ENCODE data around the gene PRR18. TPM values are rescaled to one million over a fixed set of nuclear protein-coding genes. Genes with fewer than 3 reads are reported as not detected.

Gene PRR18
- total and polyA plus RNA-seq, 2 of the 13 experiments (the other 11 are each of a cell fraction or from before 2014, with no cell fraction given): 0.04 TPM

- BruUV-seq (replicated peaks): no TSS peak
- TF ChIP-seq RFXANK (CRISPR knock-in tag; IDR thresholded peaks at IDR 0.05) (no peak), ZBTB10 (CRISPR knock-in tag; IDR thresholded peaks at IDR 0.05; ENCODE audit: borderline replicate concordance) (no peak), MNT (IDR thresholded peaks at IDR 0.05) (peak; percentile 77), MAZ (IDR thresholded peaks at IDR 0.05; ENCODE audit: borderline replicate concordance, low read depth, low read length) (no peak), MAZ (CRISPR knock-in tag; IDR thresholded peaks at IDR 0.05; ENCODE audit: low read depth) (no peak), TGIF2 (CRISPR knock-in tag; IDR thresholded peaks at IDR 0.05) (no peak), SIX1 (CRISPR knock-in tag; IDR thresholded peaks at IDR 0.05; ENCODE audit: borderline replicate concordance) (no peak), RAD51 (IDR thresholded peaks at IDR 0.05; ENCODE audit: borderline replicate concordance) (0 out of 2 replicates have a peak, but pooled peaks have one; percentile 14), CEBPB (IDR thresholded peaks at IDR 0.05; ENCODE audit: borderline replicate concordance, low read depth, low read length) (0 out of 2 replicates have a peak, but pooled peaks have one; percentile 36), NBN (conservative IDR thresholded peaks at IDR 0.05) (peak; percentile 66; the same call in 1 of the 2 replicates), TAF1 (CRISPR knock-in tag; IDR thresholded peaks at IDR 0.05) (no peak), NR2F6 (IDR thresholded peaks at IDR 0.05) (no peak), NR2F6 (CRISPR knock-in tag; IDR thresholded peaks at IDR 0.05) (no peak), ETV5 (CRISPR knock-in tag; IDR thresholded peaks at IDR 0.05; ENCODE audit: borderline replicate concordance) (no peak), ZNF260 (CRISPR knock-in tag; IDR thresholded peaks at IDR 0.05; ENCODE audit: borderline replicate concordance, low read depth) (no peak), MAFF (IDR thresholded peaks at IDR 0.05; ENCODE audit: low read depth, low read length) (no peak), FOXK2 (IDR thresholded peaks at IDR 0.05) (0 out of 2 replicates have a peak, but pooled peaks have one; percentile 2), SP1 (IDR thresholded peaks at IDR 0.05) (no peak), SP1 (CRISPR knock-in tag; IDR thresholded peaks at IDR 0.05) (no peak), FLYWCH1 (CRISPR knock-in tag; IDR thresholded peaks at IDR 0.05) (no peak), NFIC (IDR thresholded peaks at IDR 0.05; ENCODE audit: low read length) (no peak), RFX3 (CRISPR knock-in tag; IDR thresholded peaks at IDR 0.05) (no peak), HDAC1 (CRISPR knock-in tag; IDR thresholded peaks at IDR 0.05) (no peak), RARA (CRISPR knock-in tag; IDR thresholded peaks at IDR 0.05) (no peak)
Observed at GRCh38 chr6:166278579-166279392, 29.4 kb downstream of the PRR18 start.

More at GRCh38 chr6:166278579-166279392, 29.4 kb downstream of the PRR18 start:
- H3K27me3 ChIP-seq (ENCODE audit: control insufficient read depth in 1 of 2, insufficient read depth in 2 of 2, low read length in 2 of 2): peaks cover 2 to 39% of the 10 kb centered on the region in 2 experiments; a peak in 4 of 5 replicates
- 44% methylated on average over 8 of the region's 8 CpGs for WGBS (ENCODE audit: low lambda C conversion rate)
- DNase-seq (ENCODE audit: low spot score) (no peak), ATAC-seq (no peak), FAIRE-seq (peak; percentile 72)
- intact Hi-C loops (cut with micrococcal nuclease; ENCODE audit: unreplicated experiment) (loop anchor here (5.0 to 10.0 kb wide), 3 partner anchors 104 to 314 kb away; partner anchors contain the start of gene MPC1), in situ Hi-C loops (cut with HindIII; ENCODE audit: extremely low pct_ligation_motif_present, low pct_unique_long_range_greater_than_20kb) (loop anchor here (5.0 kb wide), 1 partner anchor 124 kb away; no protein-coding TSS in a partner anchor)
- CTCF ChIA-PET (ENCODE audit: low intra/inter-chr PET ratio, low total read pairs): no interaction called here
- H3K79me2 ChIP-seq (ENCODE audit: insufficient read depth, low read length): no peaks in the 10 kb centered on the region
- POLR2A ChIA-PET: no interaction called here
- no peak overlapping the region for H3K27ac ChIP-seq (ENCODE audit: extremely low read length, insufficient read depth, low read length)
- H3K4me2 ChIP-seq (ENCODE audit: low read depth, low read length): no peak overlapping the region
- H4K20me1 ChIP-seq (ENCODE audit: insufficient read depth, low read length): no peaks in the 10 kb centered on the region
- no peak overlapping the region for H3K4me3 ChIP-seq (replicated peaks in 1 of 3; ENCODE audit: insufficient read depth in 1 of 3, low read depth in 2 of 3, low read length in 3 of 3)
- H3K9me3 ChIP-seq (ENCODE audit: low read length): no peaks in the 10 kb centered on the region
- H3K9ac ChIP-seq (ENCODE audit: insufficient read depth, low read depth, low read length): no peak overlapping the region
- H3K4me1 ChIP-seq (ENCODE audit: insufficient read depth, low read length): peaks cover 7% of the 10 kb centered on the region; the same call in 1 of the 2 replicates
- no peak overlapping the region for H2AFZ ChIP-seq (ENCODE audit: low read length)
- H3K36me3 ChIP-seq (replicated peaks in 1 of 2; ENCODE audit: control insufficient read depth in 1 of 2, insufficient read depth in 2 of 2, low read length in 2 of 2): no peaks in the 10 kb centered on the region

Data from HepG2 (cell line).